Uterus (tissue), 2 donors: ENCODE measurements around the gene RIN2.

Experiments used
- CTCF ChIP-seq, 4 experiments: fragments of 200-600 bp in 2 of 4; fragments of 450-650 bp in 2 of 4; sonication (generic) in 2 of 4; IDR thresholded peaks; one replicate each; pipeline ENCODE4 v1.5.1; 2016 to 2019; ENCODE audit warnings: antibody characterized with exemption in 4 of 4, mild to moderate bottlenecking in 2 of 4, moderate library complexity in 1 of 4
- POLR2A ChIP-seq, 2 donors: fragments of 450-650 bp; IDR thresholded peaks; one replicate each; pipeline ENCODE4 v1.6.1; 2016; ENCODE audit warnings: antibody characterized with exemption in 2 of 2, mild to moderate bottlenecking in 1 of 2, moderate library complexity in 1 of 2

GRCh38 chr20:19784511-19785172, 26.6 kb downstream of the RIN2 start:
- TF ChIP-seq CTCF (IDR thresholded peaks at IDR 0.05) (peak; percentile 72 to 83 (median 78)), POLR2A (IDR thresholded peaks at IDR 0.05) (no peak)
